ENCODE results near the gene MAGEA9. TPM values are rescaled to one million over a fixed set of nuclear protein-coding genes. Genes with fewer than 3 reads are reported as not detected.
A peak's percentile ranks its signal among the peaks of the same experiment; 100 is the strongest.
"Not testable (repeated sequence)": the region's sequence is repeated elsewhere in the genome, so short reads cannot be mapped to it uniquely, and the experiment has no call there.

The MAGEA9 gene
- total and polyA plus RNA-seq, 5 donors from 2014 or later: not detected

GRCh38 chrX:149819371-149819770 is 37.6 kb downstream of the MAGEA9 start:
- no peak for ATAC-seq (ENCODE audit: low read depth in 2 of 2)

GRCh38 chrX:149825424-149825823 is 43.7 kb downstream of the MAGEA9 start:
- Histone ChIP-seq H3K9me3 (ENCODE audit: control insufficient read depth in 2 of 2, low read length in 2 of 2) (no peaks in the 10 kb centered on the region), H3K4me1 (ENCODE audit: control insufficient read depth, insufficient read depth, low read length, poor library complexity, severe bottlenecking) (no peaks in the 10 kb centered on the region), H3K27me3 (ENCODE audit: control insufficient read depth, insufficient read depth, low read length) (no peaks in the 10 kb centered on the region), H3K4me3 (ENCODE audit: low read depth, low read length) (no peak overlapping the region), H3K27ac (ENCODE audit: insufficient read depth, low read length, poor library complexity, severe bottlenecking) (no peak overlapping the region), H3K36me3 (ENCODE audit: control insufficient read depth, insufficient read depth, low read length) (no peaks in the 10 kb centered on the region)
- Mint-ChIP-seq H3K27me3 (no peaks in the 10 kb centered on the region), H3K27ac (no peak overlapping the region), H3K4me3 (no peak overlapping the region), H3K4me1 (peaks cover 0 to 11% (median 0%) of the 10 kb centered on the region in 4 donors), H3K9me3 (peaks cover 0 to 6% (median 0%) of the 10 kb centered on the region in 7 donors), H3K36me3 (no peaks in the 10 kb centered on the region)
- ATAC-seq (ENCODE audit: low read depth in 2 of 2) (no peak), DNase-seq (peak in 2 of 3 donors; percentile 13 to 37)

More at GRCh38 chrX:149819371-149819770, 37.6 kb downstream of the MAGEA9 start:
- H3K27ac ChIP-seq (ENCODE audit: insufficient read depth, low read length, poor library complexity, severe bottlenecking): no peak overlapping the region
- H3K27me3 ChIP-seq (ENCODE audit: control insufficient read depth, insufficient read depth, low read length): no peaks in the 10 kb centered on the region
- Mint-ChIP-seq H3K9me3 (peaks cover 0 to 3% (median 0%) of the 10 kb centered on the region in 7 donors), H3K4me3 (no peak overlapping the region), H3K27me3 (no peaks in the 10 kb centered on the region), H3K27ac (no peak overlapping the region), H3K36me3 (no peaks in the 10 kb centered on the region), H3K4me1 (no peaks in the 10 kb centered on the region)
- no peaks in the 10 kb centered on the region for H3K9me3 ChIP-seq (ENCODE audit: control insufficient read depth in 2 of 2, low read length in 2 of 2)
- H3K36me3 ChIP-seq (ENCODE audit: control insufficient read depth, insufficient read depth, low read length): no peaks in the 10 kb centered on the region
- no peak overlapping the region for H3K4me3 ChIP-seq (ENCODE audit: low read depth, low read length)
- DNase-seq: no peak
- no peaks in the 10 kb centered on the region for H3K4me1 ChIP-seq (ENCODE audit: control insufficient read depth, insufficient read depth, low read length, poor library complexity, severe bottlenecking)

- Mint-ChIP-seq H3K4me1 (peaks cover 0 to 13% (median 1%) of the 10 kb centered on the region in 4 donors), H3K36me3 (no peaks in the 10 kb centered on the region), H3K27ac (no peak overlapping the region), H3K9me3 (peaks cover 0 to 6% (median 0%) of the 10 kb centered on the region in 7 donors), H3K27me3 (no peaks in the 10 kb centered on the region), H3K4me3 (no peak overlapping the region)
- ATAC-seq (ENCODE audit: low read depth in 2 of 2) (no peak), DNase-seq (no peak)
- no peak overlapping the region for H3K27ac ChIP-seq (ENCODE audit: insufficient read depth, low read length, poor library complexity, severe bottlenecking)
- H3K36me3 ChIP-seq (ENCODE audit: control insufficient read depth, insufficient read depth, low read length): no peaks in the 10 kb centered on the region
- no peaks in the 10 kb centered on the region for H3K9me3 ChIP-seq (ENCODE audit: control insufficient read depth in 2 of 2, low read length in 2 of 2)
- no peaks in the 10 kb centered on the region for H3K27me3 ChIP-seq (ENCODE audit: control insufficient read depth, insufficient read depth, low read length)
- no peaks in the 10 kb centered on the region for H3K4me1 ChIP-seq (ENCODE audit: control insufficient read depth, insufficient read depth, low read length, poor library complexity, severe bottlenecking)
- no peak overlapping the region for H3K4me3 ChIP-seq (ENCODE audit: low read depth, low read length)
Measured at GRCh38 chrX:149827254-149827653, 45.5 kb downstream of the MAGEA9 start.

- no peaks in the 10 kb centered on the region for H3K27me3 ChIP-seq (ENCODE audit: control insufficient read depth, insufficient read depth, low read length)
- Mint-ChIP-seq H3K27me3 (no peaks in the 10 kb centered on the region), H3K36me3 (no peaks in the 10 kb centered on the region)
Measured at GRCh38 chrX:149829751-149830191, 48.0 kb downstream of the MAGEA9 start.

GRCh38 chrX:149830192-149830873 is 48.6 kb downstream of the MAGEA9 start:
- DNase-seq: peak in 2 of 3 donors; percentile 4 to 14
- Mint-ChIP-seq H3K4me1 (peaks cover 0 to 13% (median 1%) of the 10 kb centered on the region in 4 donors), H3K36me3 (no peaks in the 10 kb centered on the region), H3K27me3 (no peaks in the 10 kb centered on the region), H3K4me3 (peak overlapping the region; percentile 60 to 78 (median 68)), H3K9me3 (peaks cover 0 to 3% (median 0%) of the 10 kb centered on the region in 7 donors), H3K27ac (peak overlapping the region in 2 of 3 donors; percentile 72 to 84)
- Histone ChIP-seq H3K4me3 (ENCODE audit: low read depth, low read length) (peak overlapping the region; percentile 26), H3K9me3 (ENCODE audit: control insufficient read depth in 2 of 2, low read length in 2 of 2) (no peaks in the 10 kb centered on the region), H3K4me1 (ENCODE audit: control insufficient read depth, insufficient read depth, low read length, poor library complexity, severe bottlenecking) (no peaks in the 10 kb centered on the region), H3K27ac (ENCODE audit: insufficient read depth, low read length, poor library complexity, severe bottlenecking) (no peak overlapping the region), H3K27me3 (ENCODE audit: control insufficient read depth, insufficient read depth, low read length) (no peaks in the 10 kb centered on the region), H3K36me3 (ENCODE audit: control insufficient read depth, insufficient read depth, low read length) (no peaks in the 10 kb centered on the region)
- ATAC-seq (ENCODE audit: low read depth in 2 of 2): peak in 1 of 2 donors; percentile 39

More at GRCh38 chrX:149829751-149830191, 48.0 kb downstream of the MAGEA9 start:
- H3K4me3 ChIP-seq (ENCODE audit: low read depth, low read length): no peak overlapping the region
- peak overlapping the region in 3 of 4 donors; percentile 61 to 78 (median 74) for H3K4me3 Mint-ChIP-seq
- H3K9me3 ChIP-seq (ENCODE audit: control insufficient read depth in 2 of 2, low read length in 2 of 2): no peaks in the 10 kb centered on the region
- H3K4me1 Mint-ChIP-seq: peaks cover 0 to 13% (median 1%) of the 10 kb centered on the region in 4 donors
- no peaks in the 10 kb centered on the region for H3K36me3 ChIP-seq (ENCODE audit: control insufficient read depth, insufficient read depth, low read length)
- no peaks in the 10 kb centered on the region for H3K4me1 ChIP-seq (ENCODE audit: control insufficient read depth, insufficient read depth, low read length, poor library complexity, severe bottlenecking)
- DNase-seq (no peak), ATAC-seq (ENCODE audit: low read depth in 2 of 2) (no peak)
- peaks cover 0 to 3% (median 0%) of the 10 kb centered on the region in 7 donors for H3K9me3 Mint-ChIP-seq
- H3K27ac ChIP-seq (ENCODE audit: insufficient read depth, low read length, poor library complexity, severe bottlenecking): no peak overlapping the region
- peak overlapping the region in 1 of 3 donors; percentile 84 for H3K27ac Mint-ChIP-seq

GRCh38 chrX:149831473-149831872 is 49.7 kb downstream of the MAGEA9 start:
- H3K27ac Mint-ChIP-seq: peak overlapping the region in 1 of 3 donors; percentile 48
- ATAC-seq (ENCODE audit: low read depth in 2 of 2) (no peak), DNase-seq (no peak)
- no peak overlapping the region for H3K4me3 Mint-ChIP-seq
- H3K9me3 Mint-ChIP-seq: peaks cover 0 to 3% (median 0%) of the 10 kb centered on the region in 7 donors
- Histone ChIP-seq H3K4me1 (ENCODE audit: control insufficient read depth, insufficient read depth, low read length, poor library complexity, severe bottlenecking) (no peaks in the 10 kb centered on the region), H3K9me3 (ENCODE audit: control insufficient read depth in 2 of 2, low read length in 2 of 2) (no peaks in the 10 kb centered on the region), H3K27ac (ENCODE audit: insufficient read depth, low read length, poor library complexity, severe bottlenecking) (no peak overlapping the region), H3K36me3 (ENCODE audit: control insufficient read depth, insufficient read depth, low read length) (no peaks in the 10 kb centered on the region), H3K27me3 (ENCODE audit: control insufficient read depth, insufficient read depth, low read length) (no peaks in the 10 kb centered on the region), H3K4me3 (ENCODE audit: low read depth, low read length) (no peak overlapping the region)
- peaks cover 0 to 13% (median 1%) of the 10 kb centered on the region in 4 donors for H3K4me1 Mint-ChIP-seq
- H3K27me3 Mint-ChIP-seq: no peaks in the 10 kb centered on the region
- no peaks in the 10 kb centered on the region for H3K36me3 Mint-ChIP-seq

- H3K4me1 ChIP-seq (ENCODE audit: control insufficient read depth, insufficient read depth, low read length, poor library complexity, severe bottlenecking); H3K4me3 Mint-ChIP-seq; H3K9me3 ChIP-seq (ENCODE audit: control insufficient read depth in 2 of 2, low read length in 2 of 2); H3K27me3 Mint-ChIP-seq; H3K9me3 Mint-ChIP-seq; H3K27me3 ChIP-seq (ENCODE audit: control insufficient read depth, insufficient read depth, low read length); H3K27ac ChIP-seq (ENCODE audit: insufficient read depth, low read length, poor library complexity, severe bottlenecking); H3K36me3 Mint-ChIP-seq; H3K4me3 ChIP-seq (ENCODE audit: low read depth, low read length); H3K27ac Mint-ChIP-seq; DNase-seq; H3K36me3 ChIP-seq (ENCODE audit: control insufficient read depth, insufficient read depth, low read length); H3K4me1 Mint-ChIP-seq; ATAC-seq (ENCODE audit: low read depth in 2 of 2): not testable (repeated sequence)
Measured at GRCh38 chrX:149836728-149837127, 55.0 kb downstream of the MAGEA9 start.

- DNase-seq: no peak
- H3K27ac Mint-ChIP-seq: no peak overlapping the region
- no peak for ATAC-seq (ENCODE audit: low read depth in 2 of 2)
- no peaks in the 10 kb centered on the region for H3K36me3 Mint-ChIP-seq
- H3K9me3 ChIP-seq (ENCODE audit: control insufficient read depth in 2 of 2, low read length in 2 of 2): no peaks in the 10 kb centered on the region
- no peaks in the 10 kb centered on the region for H3K4me1 Mint-ChIP-seq
- no peaks in the 10 kb centered on the region for H3K36me3 ChIP-seq (ENCODE audit: control insufficient read depth, insufficient read depth, low read length)
- H3K27me3 Mint-ChIP-seq: no peaks in the 10 kb centered on the region
- H3K27ac ChIP-seq (ENCODE audit: insufficient read depth, low read length, poor library complexity, severe bottlenecking): no peak overlapping the region
- H3K4me3 ChIP-seq (ENCODE audit: low read depth, low read length): no peak overlapping the region
- peaks cover 0 to 4% (median 0%) of the 10 kb centered on the region in 7 donors for H3K9me3 Mint-ChIP-seq
- H3K27me3 ChIP-seq (ENCODE audit: control insufficient read depth, insufficient read depth, low read length): no peaks in the 10 kb centered on the region
- H3K4me1 ChIP-seq (ENCODE audit: control insufficient read depth, insufficient read depth, low read length, poor library complexity, severe bottlenecking): no peaks in the 10 kb centered on the region
- no peak overlapping the region for H3K4me3 Mint-ChIP-seq
Measured at GRCh38 chrX:149837167-149837566, 55.4 kb downstream of the MAGEA9 start.

Data from CD4-positive, CD25-positive, alpha-beta regulatory T cell (primary cell).